ENCODE results near the gene KASH5. TPM values are rescaled to one million over a fixed set of nuclear protein-coding genes. Genes with fewer than 3 reads are reported as not detected.

Gene KASH5
- total RNA-seq, 1 donor from 2014 or later, result not detected

DNA sequence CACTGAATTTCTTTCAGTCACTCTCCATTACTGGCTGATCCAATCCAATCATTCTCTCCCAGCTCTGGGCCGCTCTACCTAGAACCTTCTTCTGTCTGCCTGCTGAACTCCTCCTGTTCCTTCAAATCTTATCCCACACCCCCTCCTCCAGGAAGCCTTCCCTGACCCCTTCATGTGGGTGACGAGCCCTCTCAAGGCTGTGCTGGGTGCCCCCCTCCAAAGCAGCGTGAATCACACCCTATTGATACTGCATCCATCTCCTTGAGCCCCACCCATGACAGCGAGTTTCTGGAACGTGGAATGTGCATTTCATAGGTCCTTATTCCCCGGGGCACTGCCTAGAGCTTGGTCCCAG, 60.4 kb downstream of the KASH5 start:
- no peak for TF ChIP-seq CTCF (IDR thresholded peaks at IDR 0.05)
- Mint-ChIP-seq H3K27me3 (ENCODE audit: low read depth) (no peaks in the 10 kb centered on the region), H3K4me3 (ENCODE audit: unreplicated experiment) (no peak overlapping the region), H3K36me3 (ENCODE audit: low read depth) (peaks cover 3% of the 10 kb centered on the region), H3K9me3 (ENCODE audit: low read depth) (no peaks in the 10 kb centered on the region), H3K27ac (ENCODE audit: unreplicated experiment) (no peak overlapping the region), H3K4me1 (ENCODE audit: low read depth) (peaks cover 24% of the 10 kb centered on the region)
- no peak for DNase-seq (ENCODE audit: low spot score)

- Mint-ChIP-seq H3K4me1 (ENCODE audit: low read depth) (peaks cover 31% of the 10 kb centered on the region), H3K27me3 (ENCODE audit: low read depth) (no peaks in the 10 kb centered on the region), H3K36me3 (ENCODE audit: low read depth) (peaks cover 3% of the 10 kb centered on the region), H3K27ac (ENCODE audit: unreplicated experiment) (no peak overlapping the region), H3K4me3 (ENCODE audit: unreplicated experiment) (peak overlapping the region; percentile 86), H3K9me3 (ENCODE audit: low read depth) (no peaks in the 10 kb centered on the region)
- no peak for TF ChIP-seq CTCF (IDR thresholded peaks at IDR 0.05)
- DNase-seq (ENCODE audit: low spot score), result no peak
Observed at GRCh38 chr19:49450405-49450804, 62.4 kb downstream of the KASH5 start.

GRCh38 chr19:49451430-49452181, 63.6 kb downstream of the KASH5 start, which contains the start of gene PIH1D1:
Gene PIH1D1, minus strand, starts transcription at chr19:49451814. Its CDS starts 240 bp downstream, at chr19:49451574.
- peak; percentile 41 for TF ChIP-seq CTCF (IDR thresholded peaks at IDR 0.05)
- peak within 1 kb of the TSS; percentile 100 for H3K27ac Mint-ChIP-seq (ENCODE audit: unreplicated experiment)
- peak within 1 kb of the TSS; percentile 86 for H3K4me3 Mint-ChIP-seq (ENCODE audit: unreplicated experiment)
- H3K9me3 Mint-ChIP-seq (ENCODE audit: low read depth), result no peaks in the 10 kb centered on the region
- H3K4me1 Mint-ChIP-seq (ENCODE audit: low read depth), result peaks cover 31% of the 10 kb centered on the region
- no peak for DNase-seq (ENCODE audit: low spot score)
- H3K36me3 Mint-ChIP-seq (ENCODE audit: low read depth), result peaks cover 3% of the 10 kb centered on the region
- H3K27me3 Mint-ChIP-seq (ENCODE audit: low read depth), result no peaks in the 10 kb centered on the region

- peaks cover 31% of the 10 kb centered on the region for H3K4me1 Mint-ChIP-seq (ENCODE audit: low read depth)
- no peak for TF ChIP-seq CTCF (IDR thresholded peaks at IDR 0.05)
- H3K36me3 Mint-ChIP-seq (ENCODE audit: low read depth), result peaks cover 3% of the 10 kb centered on the region
- peak within 1 kb of the TSS; percentile 86 for H3K4me3 Mint-ChIP-seq (ENCODE audit: unreplicated experiment)
- H3K27ac Mint-ChIP-seq (ENCODE audit: unreplicated experiment), result peak within 1 kb of the TSS; percentile 100
- DNase-seq (ENCODE audit: low spot score), result peak; percentile 99
- no peaks in the 10 kb centered on the region for H3K9me3 Mint-ChIP-seq (ENCODE audit: low read depth)
- no peaks in the 10 kb centered on the region for H3K27me3 Mint-ChIP-seq (ENCODE audit: low read depth)
Observed at GRCh38 chr19:49453013-49453756, 65.1 kb downstream of the KASH5 start, which contains the start of gene ALDH16A1. Gene ALDH16A1, plus strand, starts transcription at chr19:49453225. Its CDS starts 107 bp downstream, at chr19:49453332.

- Mint-ChIP-seq H3K27me3 (ENCODE audit: low read depth) (no peaks in the 10 kb centered on the region), H3K4me1 (ENCODE audit: low read depth) (peaks cover 31% of the 10 kb centered on the region), H3K36me3 (ENCODE audit: low read depth) (peaks cover 2% of the 10 kb centered on the region), H3K27ac (ENCODE audit: unreplicated experiment) (peak overlapping the region; percentile 100), H3K4me3 (ENCODE audit: unreplicated experiment) (peak overlapping the region; percentile 86), H3K9me3 (ENCODE audit: low read depth) (no peaks in the 10 kb centered on the region)
- no peak for DNase-seq (ENCODE audit: low spot score)
- TF ChIP-seq CTCF (IDR thresholded peaks at IDR 0.05), result no peak
Observed at GRCh38 chr19:49453757-49454240, 65.8 kb downstream of the KASH5 start.

Measured in chondrocyte (in vitro differentiated cells).